Hepatocyte (in vitro differentiated cells): ENCODE results near the gene SEH1L. TPM values are rescaled to one million over a fixed set of nuclear protein-coding genes. Genes with fewer than 3 reads are reported as not detected.

Experiments used
- DNase-seq: peaks from one replicate; pipeline ENCODE4 v3.0.0-alpha.2; 2016; ENCODE audit warnings: low spot score
- H2AFZ ChIP-seq: fragments of 200-600 bp; sonication (generic); 2 replicates; pipeline ENCODE4 v1.6.0; 2016; ENCODE audit warnings: antibody characterized with exemption, mild to moderate bottlenecking
- H3K27ac ChIP-seq: fragments of 200-600 bp; sonication (generic); 2 replicates; pipeline ENCODE4 v1.5.1; 2016; ENCODE audit warnings: mild to moderate bottlenecking
- H3K27me3 ChIP-seq: fragments of 200-600 bp; sonication (generic); 2 replicates; pipeline ENCODE4 v1.6.1; 2016
- H3K36me3 ChIP-seq: fragments of 200-600 bp; sonication (generic); replicated peaks from 2 replicates; pipeline ENCODE4 v1.5.1; 2016; ENCODE audit warnings: low read depth; ENCODE audit not compliant: insufficient read depth
- H3K4me1 ChIP-seq: fragments of 200-600 bp; sonication (generic); 2 replicates; pipeline ENCODE4 v1.5.1; 2016; ENCODE audit warnings: mild to moderate bottlenecking, moderate library complexity; ENCODE audit not compliant: insufficient read depth
- H3K4me2 ChIP-seq: fragments of 200-600 bp; sonication (generic); 2 replicates; pipeline ENCODE4 v1.6.0; 2016
- H3K4me3 ChIP-seq: fragments of 200-600 bp; sonication (generic); 2 replicates; pipeline ENCODE4 v1.5.1; 2016; ENCODE audit warnings: mild to moderate bottlenecking
- H3K79me2 ChIP-seq: fragments of 200-600 bp; sonication (generic); 2 replicates; pipeline ENCODE4 v1.6.0; 2017; ENCODE audit warnings: mild to moderate bottlenecking
- H3K9me2 ChIP-seq: fragments of 200-600 bp; sonication (generic); replicated peaks from 2 replicates; pipeline ENCODE4 v1.6.0; 2017; ENCODE audit warnings: mild to moderate bottlenecking; ENCODE audit not compliant: insufficient read depth
- H3K9me3 ChIP-seq: fragments of 200-600 bp; sonication (generic); 2 replicates; pipeline ENCODE4 v1.5.1; 2016; ENCODE audit warnings: low read depth, mild to moderate bottlenecking
- H4K20me1 ChIP-seq: fragments of 200-600 bp; sonication (generic); 2 replicates; pipeline ENCODE4 v1.6.0; 2016; ENCODE audit warnings: mild to moderate bottlenecking; ENCODE audit not compliant: insufficient read depth, poor library complexity, severe bottlenecking
- EZH2 ChIP-seq: fragments of 200-600 bp; sonication (generic); IDR thresholded peaks from 2 replicates; pipeline ENCODE4 v1.6.1; 2016; ENCODE audit warnings: antibody characterized with exemption, mild to moderate bottlenecking, borderline replicate concordance
- EZH2phosphoT487 ChIP-seq: fragments of 200-600 bp; sonication (generic); IDR thresholded peaks from one replicate; pipeline ENCODE4 v1.6.1; 2018; ENCODE audit warnings: antibody characterized with exemption, mild to moderate bottlenecking, low read depth, moderate library complexity; ENCODE audit not compliant: unreplicated experiment, severe bottlenecking
- WGBS: methylation state at CpG from one replicate; pipeline ENCODE4 v1.1.6; 2016; ENCODE audit warnings: low lambda C conversion rate; ENCODE audit errors: missing lambda C conversion rate; 5-methylcytosine and 5-hydroxymethylcytosine counted together
- polyA plus RNA-seq: library from polyadenylated mRNA; unstranded; fragments of >200 nt; fragmentation: Nextera tagmentation; extraction: Ambion mirVana; gene quantifications from 2 replicates; pipeline ENCODE4 v1.2.1, GENCODE V29; 2016
- total RNA-seq: library from RNA; depleted of rRNA; stranded (reverse); fragments of >200 nt; gene quantifications from 2 replicates; pipeline ENCODE4 v1.2.3, GENCODE V29; 2014
- TF ChIP-seq, protein P1 (sequence below): fragments of 200-600 bp; sonication (generic); IDR thresholded peaks from 2 replicates; pipeline ENCODE4 v1.5.1; 2016; ENCODE audit warnings: antibody characterized with exemption, mild to moderate bottlenecking; ENCODE audit not compliant: poor library complexity

Gene SEH1L
- total and polyA plus RNA-seq, 2 experiments from 2014 or later = 24.0 to 25.8 TPM

DNA sequence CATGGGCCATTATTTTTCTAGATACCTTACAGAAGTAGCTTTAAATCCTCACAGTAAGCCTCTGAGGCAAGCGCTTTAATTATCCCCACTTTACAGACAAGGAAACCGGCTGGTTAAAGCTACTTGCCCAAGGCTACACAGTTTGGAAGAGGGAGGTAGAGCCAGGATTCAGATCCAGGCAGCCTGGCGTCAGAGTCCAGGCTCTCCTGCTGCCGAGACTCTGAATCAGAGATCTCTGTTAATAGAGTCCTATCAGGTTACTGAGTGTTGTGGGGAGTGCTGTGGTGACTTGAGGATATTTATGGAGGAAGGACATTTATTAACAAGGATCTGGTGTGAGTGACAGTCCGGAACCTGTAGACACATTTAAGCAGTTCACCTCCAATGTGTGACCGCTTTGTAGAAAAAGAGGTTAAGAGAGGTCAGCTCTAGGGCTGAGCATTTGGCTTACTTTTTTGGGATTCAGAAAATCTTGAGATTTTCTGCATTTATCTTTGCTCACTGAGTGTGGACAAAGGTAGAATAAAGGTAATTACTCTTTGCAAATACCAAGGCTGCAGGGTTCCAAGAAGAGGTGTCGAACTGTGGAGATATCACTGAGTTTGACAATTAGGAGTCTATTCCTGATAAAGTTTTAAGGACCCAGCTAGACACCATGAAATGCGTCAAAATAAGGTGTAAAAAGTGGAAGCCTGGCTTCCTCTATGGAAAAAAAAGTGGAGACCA lies 41.7 kb downstream of the SEH1L start:
- Histone ChIP-seq H3K4me3 (no peak overlapping the region), H3K36me3 (no peaks in the 10 kb centered on the region), H2AFZ (no peak overlapping the region), H3K79me2 (peaks cover 26% of the 10 kb centered on the region), H3K4me1 (peaks cover 10% of the 10 kb centered on the region), H3K9me2 (no peaks in the 10 kb centered on the region), H3K9me3 (no peaks in the 10 kb centered on the region), H4K20me1 (peaks cover 9% of the 10 kb centered on the region), H3K27me3 (no peaks in the 10 kb centered on the region), H3K27ac (peak overlapping the region; percentile 47), H3K4me2 (peak overlapping the region; percentile 75)
- no peak for DNase-seq
- TF ChIP-seq EZH2 (no peak), EZH2phosphoT487 (no peak)
- TF ChIP-seq, protein P1, sequence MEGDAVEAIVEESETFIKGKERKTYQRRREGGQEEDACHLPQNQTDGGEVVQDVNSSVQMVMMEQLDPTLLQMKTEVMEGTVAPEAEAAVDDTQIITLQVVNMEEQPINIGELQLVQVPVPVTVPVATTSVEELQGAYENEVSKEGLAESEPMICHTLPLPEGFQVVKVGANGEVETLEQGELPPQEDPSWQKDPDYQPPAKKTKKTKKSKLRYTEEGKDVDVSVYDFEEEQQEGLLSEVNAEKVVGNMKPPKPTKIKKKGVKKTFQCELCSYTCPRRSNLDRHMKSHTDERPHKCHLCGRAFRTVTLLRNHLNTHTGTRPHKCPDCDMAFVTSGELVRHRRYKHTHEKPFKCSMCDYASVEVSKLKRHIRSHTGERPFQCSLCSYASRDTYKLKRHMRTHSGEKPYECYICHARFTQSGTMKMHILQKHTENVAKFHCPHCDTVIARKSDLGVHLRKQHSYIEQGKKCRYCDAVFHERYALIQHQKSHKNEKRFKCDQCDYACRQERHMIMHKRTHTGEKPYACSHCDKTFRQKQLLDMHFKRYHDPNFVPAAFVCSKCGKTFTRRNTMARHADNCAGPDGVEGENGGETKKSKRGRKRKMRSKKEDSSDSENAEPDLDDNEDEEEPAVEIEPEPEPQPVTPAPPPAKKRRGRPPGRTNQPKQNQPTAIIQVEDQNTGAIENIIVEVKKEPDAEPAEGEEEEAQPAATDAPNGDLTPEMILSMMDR = no peak
- WGBS = 76% methylated on average over 8 of the region's 8 CpGs

DNA sequence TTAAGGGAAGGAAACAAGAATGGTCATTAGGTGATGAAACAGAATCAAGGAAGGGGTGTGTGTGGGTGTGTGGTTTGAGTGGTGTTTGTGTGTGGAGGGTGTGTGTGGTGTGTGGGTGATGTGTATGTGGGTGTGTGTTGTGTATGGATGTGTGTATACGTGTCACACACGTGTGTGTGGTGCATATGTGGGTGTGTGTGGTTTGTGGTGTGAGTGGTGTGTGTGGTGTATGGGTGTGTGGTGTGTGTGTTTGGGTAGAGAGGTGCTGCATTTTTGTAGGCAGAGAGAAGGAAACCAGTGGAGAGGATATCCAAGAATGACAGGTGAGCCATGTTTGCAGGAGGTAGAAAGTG lies 42.3 kb downstream of the SEH1L start:
- H3K9me3 ChIP-seq = no peaks in the 10 kb centered on the region
- H4K20me1 ChIP-seq = peaks cover 9% of the 10 kb centered on the region
- peak overlapping the region; percentile 32 for H3K4me3 ChIP-seq
- peak overlapping the region; percentile 63 for H2AFZ ChIP-seq
- peak overlapping the region; percentile 75 for H3K4me2 ChIP-seq
- H3K36me3 ChIP-seq = no peaks in the 10 kb centered on the region
- 75% methylated on average over 2 of the region's 2 CpGs for WGBS
- TF ChIP-seq EZH2 (no peak), EZH2phosphoT487 (no peak)
- TF ChIP-seq, protein P1 = no peak
- H3K27me3 ChIP-seq = no peaks in the 10 kb centered on the region
- H3K79me2 ChIP-seq = peaks cover 29% of the 10 kb centered on the region
- DNase-seq = no peak
- peak overlapping the region; percentile 47 for H3K27ac ChIP-seq
- peaks cover 10% of the 10 kb centered on the region for H3K4me1 ChIP-seq
- H3K9me2 ChIP-seq = no peaks in the 10 kb centered on the region

DNA sequence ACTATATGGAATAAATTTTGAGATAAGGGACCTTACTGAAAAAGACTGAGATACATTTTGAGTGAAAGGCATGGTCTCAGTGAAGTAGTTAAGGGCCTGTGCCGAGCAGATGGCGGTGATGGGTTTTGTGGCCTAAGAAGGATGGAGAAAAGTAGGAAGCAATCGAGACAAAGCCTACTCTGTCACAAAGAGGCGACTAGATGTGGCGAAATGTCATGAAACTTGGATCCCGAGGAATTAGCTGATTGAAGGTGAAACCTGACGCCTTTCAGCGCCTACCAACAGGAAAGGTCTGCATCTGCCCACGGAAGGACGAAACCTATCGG lies 42.8 kb downstream of the SEH1L start:
- Histone ChIP-seq H3K79me2 (peaks cover 34% of the 10 kb centered on the region), H3K27me3 (no peaks in the 10 kb centered on the region), H3K4me1 (peaks cover 10% of the 10 kb centered on the region), H3K4me2 (peak overlapping the region; percentile 75), H2AFZ (peak overlapping the region; percentile 63), H3K9me3 (no peaks in the 10 kb centered on the region), H3K27ac (peak overlapping the region; percentile 47), H3K4me3 (peak overlapping the region; percentile 32), H4K20me1 (peaks cover 9% of the 10 kb centered on the region), H3K36me3 (no peaks in the 10 kb centered on the region), H3K9me2 (no peaks in the 10 kb centered on the region)
- no peak for DNase-seq
- WGBS = 7% methylated on average over 11 of the region's 11 CpGs
- TF ChIP-seq EZH2 (no peak), EZH2phosphoT487 (no peak)
- TF ChIP-seq, protein P1 = no peak
